GM19043 (cell line): Measurements from ENCODE around the gene NECAB3.
"Not testable (repeated sequence)": the region's sequence is repeated elsewhere in the genome, so short reads cannot be mapped to it uniquely, and the experiment has no call there.

Experiments used
- ATAC-seq: cut with Tn5 transposase; IDR thresholded peaks from one replicate; pipeline ENCODE4 v1.9.1; 2021; ENCODE audit warnings: low read depth; ENCODE audit not compliant: unreplicated experiment

Gene NECAB3

DNA sequence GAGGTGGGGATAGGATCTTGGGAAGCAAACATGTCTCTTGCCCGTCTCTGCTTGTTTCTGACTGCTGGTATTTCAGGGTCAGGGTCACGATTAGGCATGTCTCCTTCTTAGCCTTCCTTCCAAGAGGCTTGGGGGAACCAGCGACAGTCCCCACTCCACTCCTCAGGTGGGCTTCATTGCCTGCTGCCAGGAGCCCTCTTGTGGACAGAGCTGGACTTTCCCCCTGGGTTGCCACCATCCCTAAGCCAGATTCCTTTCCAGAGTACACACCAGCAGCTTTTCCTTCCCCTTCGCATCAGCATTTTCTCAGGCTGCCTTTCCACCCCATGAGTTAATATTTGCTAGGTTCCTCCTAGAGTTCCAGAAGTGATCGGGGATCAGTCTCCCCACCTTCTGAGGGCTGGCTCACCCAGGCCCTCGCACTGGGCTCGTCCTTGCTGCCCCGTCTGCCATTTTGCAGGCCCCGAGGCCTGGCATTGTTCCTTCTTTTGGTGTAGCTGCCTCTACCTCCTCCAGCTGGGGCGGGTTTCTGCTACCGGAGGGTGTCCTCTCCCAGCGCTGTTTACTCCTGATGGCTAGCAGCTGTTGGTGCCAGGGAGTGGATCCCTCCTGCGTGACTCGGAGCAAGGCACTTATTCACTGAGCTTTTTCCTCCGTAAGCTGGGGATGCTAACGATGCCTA lies 20.9 kb downstream of the NECAB3 start:
- ATAC-seq = no peak

DNA sequence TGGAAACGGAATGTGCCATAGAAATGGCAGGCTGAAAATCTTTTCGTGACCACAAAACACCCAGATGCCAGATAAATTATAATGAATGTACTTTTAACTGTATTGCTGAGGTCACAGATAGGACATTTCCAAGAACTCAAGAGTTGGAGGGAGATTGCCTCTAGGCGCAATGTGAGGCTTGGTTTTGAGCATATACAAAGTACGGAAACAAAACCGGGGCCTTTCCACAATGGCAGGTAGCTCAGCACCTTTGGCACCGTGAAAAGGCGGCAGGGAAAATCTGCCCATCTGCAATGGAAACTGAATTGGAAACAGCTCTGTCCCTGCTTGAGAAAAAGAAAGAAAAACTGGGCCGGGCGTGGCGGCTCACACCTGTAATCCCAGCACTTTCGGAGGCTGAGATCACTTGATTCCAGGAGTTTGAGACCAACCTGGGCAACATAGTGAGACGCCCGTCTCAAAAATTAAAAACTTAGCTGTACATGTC lies 22.6 kb downstream of the NECAB3 start:
- no peak for ATAC-seq

GRCh38 chr20:33650753-33651561 lies 23.3 kb downstream of the NECAB3 start:
- ATAC-seq = no peak

- no peak for ATAC-seq
These were observed 24.0 kb downstream of the NECAB3 start for GRCh38 chr20:33650111-33650752.

DNA sequence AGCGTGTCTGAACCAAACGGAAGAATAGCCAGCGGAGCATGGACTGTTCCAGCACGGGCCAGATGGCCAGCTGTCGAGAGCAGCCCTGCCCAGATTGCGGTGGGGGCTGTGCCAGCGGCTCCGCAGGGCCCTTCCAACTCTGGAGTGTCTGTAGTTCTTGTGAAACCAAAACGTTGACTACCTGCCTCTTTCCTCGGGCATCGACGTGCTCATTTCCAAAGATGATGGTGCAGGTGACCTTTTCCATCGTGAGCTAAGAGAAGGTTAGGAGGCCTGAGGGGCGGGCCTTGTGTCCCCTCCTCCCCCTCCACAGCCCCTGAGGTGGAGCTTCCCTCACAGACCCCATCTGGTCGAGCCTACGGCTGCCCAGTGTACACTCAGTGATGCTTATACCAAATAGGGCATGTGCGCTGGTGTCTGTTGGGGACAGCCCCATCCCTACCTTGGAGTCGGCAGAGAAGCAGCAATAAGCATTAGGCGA lies 25.0 kb downstream of the NECAB3 start:
- ATAC-seq = no peak

DNA sequence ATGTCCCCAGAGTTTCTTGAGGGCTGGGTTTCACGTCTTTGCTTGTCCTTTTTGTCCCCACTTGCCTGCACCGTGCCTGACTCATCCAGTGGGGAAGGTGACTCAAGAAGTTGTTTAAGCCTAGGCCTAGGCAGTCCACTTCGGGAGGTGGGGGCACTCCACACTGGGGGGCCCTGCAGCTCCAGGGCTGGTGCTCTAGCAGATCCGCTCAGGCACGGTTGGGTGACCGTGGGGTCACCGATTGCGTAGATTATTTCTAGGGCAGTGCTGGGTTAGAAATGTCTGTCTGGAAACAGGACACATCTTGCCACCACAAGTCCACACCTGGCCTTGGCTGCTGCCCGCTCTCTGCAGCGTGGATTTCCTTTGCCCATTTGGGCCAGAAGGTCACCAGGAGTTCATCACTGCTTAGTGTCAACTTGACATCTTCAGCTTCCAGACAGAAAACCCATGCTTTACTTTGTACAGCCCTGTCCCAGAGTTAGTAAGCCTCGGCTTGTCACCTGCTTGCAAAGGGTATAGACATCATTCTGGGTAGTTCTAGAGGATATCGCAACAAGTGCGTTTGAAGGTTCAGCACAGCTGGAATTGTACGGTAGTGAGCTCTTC lies 25.7 kb downstream of the NECAB3 start:
- ATAC-seq = no peak

- ATAC-seq = no peak
These were observed 26.4 kb downstream of the NECAB3 start for GRCh38 chr20:33647603-33648395.

DNA sequence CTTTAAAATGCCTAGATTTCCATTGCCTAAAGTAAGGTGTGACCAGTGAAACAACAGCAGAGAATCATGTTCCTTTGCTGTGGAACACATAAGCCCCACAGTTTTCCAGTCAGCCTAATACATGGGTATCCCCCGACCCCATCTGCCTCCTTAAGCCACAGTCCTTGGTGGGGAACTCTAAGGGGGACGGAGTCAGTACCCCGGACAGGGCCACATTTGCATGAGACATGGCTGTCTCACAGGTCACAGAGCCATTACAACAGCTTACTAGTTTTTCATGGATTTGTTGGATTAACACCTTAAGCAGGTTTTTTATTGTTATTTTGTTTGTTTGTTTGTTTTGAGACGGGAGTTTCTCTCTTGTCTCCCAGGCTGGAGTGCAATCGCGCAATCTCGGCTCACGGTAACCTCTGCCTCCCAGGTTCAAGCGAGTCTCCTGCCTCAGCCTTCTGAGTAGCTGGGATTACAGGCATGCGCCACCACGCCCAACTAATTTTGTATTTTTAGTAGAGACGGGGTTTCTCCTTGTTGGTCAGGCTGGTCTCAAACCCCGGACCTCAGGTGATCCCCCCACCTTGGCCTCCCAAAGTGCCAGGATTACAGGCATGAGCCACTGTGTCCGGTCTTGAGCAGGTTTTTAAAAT lies 27.1 kb downstream of the NECAB3 start:
- ATAC-seq = not testable (repeated sequence)

DNA sequence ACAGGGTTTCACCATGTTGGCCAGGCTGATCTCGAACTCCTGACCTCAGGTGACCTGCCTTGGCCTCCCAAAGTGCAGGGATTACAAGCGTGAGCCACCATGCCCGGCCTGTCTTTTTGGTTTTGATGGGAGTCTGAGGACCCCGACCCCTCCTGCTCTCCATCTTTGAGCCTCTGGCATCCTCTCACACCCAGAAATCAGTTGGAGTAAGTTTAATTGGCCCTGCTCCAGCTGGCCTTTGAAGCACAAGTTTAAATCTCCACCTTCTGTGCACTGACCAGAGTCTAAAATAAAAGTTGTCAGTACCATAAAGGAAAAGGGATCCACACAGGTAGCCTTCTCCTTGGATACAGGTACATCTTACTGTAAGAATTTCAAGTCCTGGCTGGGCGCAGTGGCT lies 28.0 kb downstream of the NECAB3 start:
- ATAC-seq = no peak

DNA sequence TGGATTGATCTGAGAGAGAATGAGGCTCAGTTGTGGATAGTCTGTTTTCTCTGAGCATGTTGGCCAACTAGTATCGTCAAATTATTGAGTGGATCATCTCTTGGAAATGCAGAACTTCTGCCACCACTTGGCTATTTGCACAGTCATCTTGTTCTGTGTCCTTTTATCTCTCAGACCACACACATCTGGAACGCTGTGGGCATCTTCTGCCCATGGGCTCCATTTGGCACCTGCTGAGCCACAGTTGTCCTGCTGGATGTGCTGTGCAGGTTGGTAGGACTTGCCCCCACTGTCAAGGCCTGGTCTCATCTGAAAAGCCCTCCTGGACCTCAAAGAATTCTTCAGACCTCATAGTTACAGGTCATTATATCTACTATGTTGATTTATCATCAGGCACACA lies 28.8 kb downstream of the NECAB3 start:
- ATAC-seq = no peak

GRCh38 chr20:33645072-33645358 lies 29.2 kb downstream of the NECAB3 start:
- no peak for ATAC-seq

- ATAC-seq = no peak
These were observed 29.7 kb downstream of the NECAB3 start for GRCh38 chr20:33644313-33645071.

- ATAC-seq = no peak
These were observed 33.9 kb downstream of the NECAB3 start for GRCh38 chr20:33640287-33640686.

GRCh38 chr20:33636776-33637175 lies 37.5 kb downstream of the NECAB3 start:
- ATAC-seq = no peak

DNA sequence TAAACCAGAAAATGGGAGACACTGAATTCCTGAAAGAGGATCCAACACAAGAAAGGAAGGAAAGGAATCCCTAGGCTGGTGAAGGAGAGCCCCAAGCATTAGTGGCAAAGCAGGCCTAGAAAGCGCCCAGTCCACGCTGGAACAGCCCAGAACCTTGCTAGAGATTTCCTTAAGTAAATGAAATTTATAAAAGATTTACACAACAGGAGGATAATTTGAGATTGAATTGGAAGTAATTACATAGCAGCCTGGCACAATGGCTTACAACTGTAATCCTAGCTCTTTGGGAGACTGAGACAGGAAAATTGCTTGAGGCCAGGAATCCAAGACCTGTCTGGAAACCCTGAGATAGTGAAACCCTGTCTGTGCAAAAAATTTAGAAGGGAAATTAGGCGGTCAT lies 38.9 kb downstream of the NECAB3 start:
- no peak for ATAC-seq

DNA sequence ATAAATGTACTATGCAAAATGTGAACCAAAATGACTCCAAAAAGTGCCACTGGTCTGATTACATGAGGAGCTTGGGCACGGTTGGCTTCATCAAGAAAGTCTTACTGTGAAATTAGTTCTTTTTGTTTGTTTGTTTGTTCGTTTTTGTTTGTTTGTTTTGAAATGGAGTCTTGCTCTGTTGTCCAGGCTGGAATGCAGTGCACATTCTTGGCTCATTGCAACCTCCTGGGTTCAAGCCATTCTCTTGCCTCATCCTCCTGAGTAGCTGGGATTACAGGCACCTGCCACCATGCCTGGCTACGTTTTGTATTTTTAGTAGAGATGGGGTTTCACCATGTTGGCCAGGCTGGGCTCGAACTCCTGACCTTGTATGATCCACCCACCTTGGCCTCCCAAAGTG lies 42.3 kb downstream of the NECAB3 start:
- ATAC-seq = not testable (repeated sequence)

- ATAC-seq = no peak
These were observed 43.7 kb downstream of the NECAB3 start for GRCh38 chr20:33630507-33630906.

DNA sequence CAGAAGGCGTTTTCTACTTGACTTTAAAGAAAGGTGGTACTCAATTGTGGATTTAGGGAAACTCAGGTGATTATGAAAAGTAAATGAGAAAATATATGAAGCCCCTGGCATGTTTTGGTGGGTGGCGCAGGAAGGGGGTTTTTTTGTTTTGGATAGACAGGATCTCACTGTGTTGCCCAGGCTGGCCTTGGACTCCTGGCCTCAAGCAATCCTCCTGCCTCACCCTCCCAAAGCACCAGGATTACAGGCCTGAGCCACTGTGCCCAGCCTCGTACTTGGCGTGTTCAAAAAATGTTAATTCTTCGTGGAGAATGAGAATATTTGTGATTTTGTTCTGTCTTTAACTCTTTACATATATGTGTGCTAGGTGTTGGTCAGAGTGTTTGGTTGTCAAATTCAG lies 44.2 kb downstream of the NECAB3 start:
- no peak for ATAC-seq

DNA sequence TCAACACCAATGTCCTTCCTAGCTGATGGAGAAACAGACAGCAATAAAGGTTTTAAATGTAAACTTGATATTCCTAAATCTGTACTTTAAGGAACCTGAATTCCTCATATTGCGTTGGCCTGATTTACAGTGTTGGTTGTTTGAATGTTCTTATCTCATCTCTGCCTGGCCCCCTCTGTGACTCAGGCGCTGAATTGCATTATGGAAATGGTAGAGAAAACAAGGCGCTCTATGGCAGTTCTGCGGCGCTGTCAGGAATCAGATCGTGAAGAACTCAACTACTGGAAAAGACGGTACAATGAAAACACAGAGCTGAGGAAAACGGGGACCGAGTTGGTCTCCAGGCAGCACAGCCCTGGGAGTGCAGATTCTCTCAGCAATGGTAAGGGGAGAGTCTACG lies 44.7 kb downstream of the NECAB3 start:
- ATAC-seq = no peak
